Measurements from ENCODE around the gene ADISSP. TPM values are rescaled to one million over a fixed set of nuclear protein-coding genes. Genes with fewer than 3 reads are reported as not detected.

ADISSP gene
- total and polyA plus RNA-seq, 2 of the 8 experiments (the other 6 are each of a cell fraction or from before 2014, with no cell fraction given) = 111 to 141 TPM

- TF ChIP-seq, protein P1, sequence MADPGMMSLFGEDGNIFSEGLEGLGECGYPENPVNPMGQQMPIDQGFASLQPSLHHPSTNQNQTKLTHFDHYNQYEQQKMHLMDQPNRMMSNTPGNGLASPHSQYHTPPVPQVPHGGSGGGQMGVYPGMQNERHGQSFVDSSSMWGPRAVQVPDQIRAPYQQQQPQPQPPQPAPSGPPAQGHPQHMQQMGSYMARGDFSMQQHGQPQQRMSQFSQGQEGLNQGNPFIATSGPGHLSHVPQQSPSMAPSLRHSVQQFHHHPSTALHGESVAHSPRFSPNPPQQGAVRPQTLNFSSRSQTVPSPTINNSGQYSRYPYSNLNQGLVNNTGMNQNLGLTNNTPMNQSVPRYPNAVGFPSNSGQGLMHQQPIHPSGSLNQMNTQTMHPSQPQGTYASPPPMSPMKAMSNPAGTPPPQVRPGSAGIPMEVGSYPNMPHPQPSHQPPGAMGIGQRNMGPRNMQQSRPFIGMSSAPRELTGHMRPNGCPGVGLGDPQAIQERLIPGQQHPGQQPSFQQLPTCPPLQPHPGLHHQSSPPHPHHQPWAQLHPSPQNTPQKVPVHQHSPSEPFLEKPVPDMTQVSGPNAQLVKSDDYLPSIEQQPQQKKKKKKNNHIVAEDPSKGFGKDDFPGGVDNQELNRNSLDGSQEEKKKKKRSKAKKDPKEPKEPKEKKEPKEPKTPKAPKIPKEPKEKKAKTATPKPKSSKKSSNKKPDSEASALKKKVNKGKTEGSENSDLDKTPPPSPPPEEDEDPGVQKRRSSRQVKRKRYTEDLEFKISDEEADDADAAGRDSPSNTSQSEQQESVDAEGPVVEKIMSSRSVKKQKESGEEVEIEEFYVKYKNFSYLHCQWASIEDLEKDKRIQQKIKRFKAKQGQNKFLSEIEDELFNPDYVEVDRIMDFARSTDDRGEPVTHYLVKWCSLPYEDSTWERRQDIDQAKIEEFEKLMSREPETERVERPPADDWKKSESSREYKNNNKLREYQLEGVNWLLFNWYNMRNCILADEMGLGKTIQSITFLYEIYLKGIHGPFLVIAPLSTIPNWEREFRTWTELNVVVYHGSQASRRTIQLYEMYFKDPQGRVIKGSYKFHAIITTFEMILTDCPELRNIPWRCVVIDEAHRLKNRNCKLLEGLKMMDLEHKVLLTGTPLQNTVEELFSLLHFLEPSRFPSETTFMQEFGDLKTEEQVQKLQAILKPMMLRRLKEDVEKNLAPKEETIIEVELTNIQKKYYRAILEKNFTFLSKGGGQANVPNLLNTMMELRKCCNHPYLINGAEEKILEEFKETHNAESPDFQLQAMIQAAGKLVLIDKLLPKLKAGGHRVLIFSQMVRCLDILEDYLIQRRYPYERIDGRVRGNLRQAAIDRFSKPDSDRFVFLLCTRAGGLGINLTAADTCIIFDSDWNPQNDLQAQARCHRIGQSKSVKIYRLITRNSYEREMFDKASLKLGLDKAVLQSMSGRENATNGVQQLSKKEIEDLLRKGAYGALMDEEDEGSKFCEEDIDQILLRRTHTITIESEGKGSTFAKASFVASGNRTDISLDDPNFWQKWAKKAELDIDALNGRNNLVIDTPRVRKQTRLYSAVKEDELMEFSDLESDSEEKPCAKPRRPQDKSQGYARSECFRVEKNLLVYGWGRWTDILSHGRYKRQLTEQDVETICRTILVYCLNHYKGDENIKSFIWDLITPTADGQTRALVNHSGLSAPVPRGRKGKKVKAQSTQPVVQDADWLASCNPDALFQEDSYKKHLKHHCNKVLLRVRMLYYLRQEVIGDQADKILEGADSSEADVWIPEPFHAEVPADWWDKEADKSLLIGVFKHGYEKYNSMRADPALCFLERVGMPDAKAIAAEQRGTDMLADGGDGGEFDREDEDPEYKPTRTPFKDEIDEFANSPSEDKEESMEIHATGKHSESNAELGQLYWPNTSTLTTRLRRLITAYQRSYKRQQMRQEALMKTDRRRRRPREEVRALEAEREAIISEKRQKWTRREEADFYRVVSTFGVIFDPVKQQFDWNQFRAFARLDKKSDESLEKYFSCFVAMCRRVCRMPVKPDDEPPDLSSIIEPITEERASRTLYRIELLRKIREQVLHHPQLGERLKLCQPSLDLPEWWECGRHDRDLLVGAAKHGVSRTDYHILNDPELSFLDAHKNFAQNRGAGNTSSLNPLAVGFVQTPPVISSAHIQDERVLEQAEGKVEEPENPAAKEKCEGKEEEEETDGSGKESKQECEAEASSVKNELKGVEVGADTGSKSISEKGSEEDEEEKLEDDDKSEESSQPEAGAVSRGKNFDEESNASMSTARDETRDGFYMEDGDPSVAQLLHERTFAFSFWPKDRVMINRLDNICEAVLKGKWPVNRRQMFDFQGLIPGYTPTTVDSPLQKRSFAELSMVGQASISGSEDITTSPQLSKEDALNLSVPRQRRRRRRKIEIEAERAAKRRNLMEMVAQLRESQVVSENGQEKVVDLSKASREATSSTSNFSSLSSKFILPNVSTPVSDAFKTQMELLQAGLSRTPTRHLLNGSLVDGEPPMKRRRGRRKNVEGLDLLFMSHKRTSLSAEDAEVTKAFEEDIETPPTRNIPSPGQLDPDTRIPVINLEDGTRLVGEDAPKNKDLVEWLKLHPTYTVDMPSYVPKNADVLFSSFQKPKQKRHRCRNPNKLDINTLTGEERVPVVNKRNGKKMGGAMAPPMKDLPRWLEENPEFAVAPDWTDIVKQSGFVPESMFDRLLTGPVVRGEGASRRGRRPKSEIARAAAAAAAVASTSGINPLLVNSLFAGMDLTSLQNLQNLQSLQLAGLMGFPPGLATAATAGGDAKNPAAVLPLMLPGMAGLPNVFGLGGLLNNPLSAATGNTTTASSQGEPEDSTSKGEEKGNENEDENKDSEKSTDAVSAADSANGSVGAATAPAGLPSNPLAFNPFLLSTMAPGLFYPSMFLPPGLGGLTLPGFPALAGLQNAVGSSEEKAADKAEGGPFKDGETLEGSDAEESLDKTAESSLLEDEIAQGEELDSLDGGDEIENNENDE (IDR thresholded peaks at IDR 0.05; ENCODE audit: insufficient replicate concordance, low read length) = no peak
- peak; percentile 73 for TF ChIP-seq TEAD4 (IDR thresholded peaks at IDR 0.05; ENCODE audit: low read depth, low read length)
- peak; percentile 76 to 86 for TF ChIP-seq RAD21 (IDR thresholded peaks at IDR 0.05 in 1 of 2, conservative IDR thresholded peaks at IDR 0.05 in 1 of 2; ENCODE audit: low read depth in 2 of 2, low read length in 2 of 2)
- TF ChIP-seq BACH1 (IDR thresholded peaks at IDR 0.05; ENCODE audit: low read length) = no peak
- peak; percentile 42; the same call in 1 of the 2 replicates for TF ChIP-seq CREB1 (IDR thresholded peaks at IDR 0.05)
- peak; percentile 72 for TF ChIP-seq BRCA1 (IDR thresholded peaks at IDR 0.05; ENCODE audit: low read depth, low read length)
Measured at GRCh38 chr20:3786665-3787323, 19.2 kb upstream of the ADISSP start, which contains the start of gene CENPB (continued).
